SU-DHL-6 (cell line): Measurements from ENCODE around the gene PPIA.

Source experiments
- EZH2phosphoT487 ChIP-seq: fragments of 200-600 bp; sonication (generic), shearing (Covaris generic); conservative IDR thresholded peaks from 2 replicates; pipeline ENCODE4 v1.6.1; 2018; ENCODE audit warnings: mild to moderate bottlenecking, antibody characterized with exemption, low read length, moderate library complexity, mixed read lengths
- TF ChIP-seq, protein P1 (sequence below): fragments of 200-600 bp; sonication (generic); IDR thresholded peaks from one replicate; pipeline ENCODE4 v1.5.1; 2017; ENCODE audit warnings: antibody characterized with exemption, mild to moderate bottlenecking, low read length, moderate library complexity; ENCODE audit not compliant: insufficient read depth, poor library complexity, severe bottlenecking

DNA sequence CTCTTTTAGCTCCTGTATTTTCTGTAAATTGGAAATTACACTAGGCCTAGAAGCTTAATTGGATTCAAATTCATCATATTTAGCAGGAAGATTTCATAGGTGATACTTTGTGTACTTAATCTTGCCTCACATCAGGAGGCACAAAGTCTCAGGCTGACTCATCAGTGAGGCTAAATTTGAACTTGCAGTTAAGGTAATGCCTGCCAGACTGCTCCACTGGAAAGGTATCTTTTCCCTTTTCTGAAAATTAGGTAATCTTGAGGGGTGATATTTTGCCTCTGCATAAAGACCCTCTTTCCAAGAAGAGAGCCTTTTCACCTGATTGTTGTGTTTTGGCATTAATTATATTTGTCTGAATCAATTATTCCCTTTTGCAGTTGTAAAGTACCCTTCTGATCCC lies 14.6 kb downstream of the PPIA start:
- TF ChIP-seq, protein P1, sequence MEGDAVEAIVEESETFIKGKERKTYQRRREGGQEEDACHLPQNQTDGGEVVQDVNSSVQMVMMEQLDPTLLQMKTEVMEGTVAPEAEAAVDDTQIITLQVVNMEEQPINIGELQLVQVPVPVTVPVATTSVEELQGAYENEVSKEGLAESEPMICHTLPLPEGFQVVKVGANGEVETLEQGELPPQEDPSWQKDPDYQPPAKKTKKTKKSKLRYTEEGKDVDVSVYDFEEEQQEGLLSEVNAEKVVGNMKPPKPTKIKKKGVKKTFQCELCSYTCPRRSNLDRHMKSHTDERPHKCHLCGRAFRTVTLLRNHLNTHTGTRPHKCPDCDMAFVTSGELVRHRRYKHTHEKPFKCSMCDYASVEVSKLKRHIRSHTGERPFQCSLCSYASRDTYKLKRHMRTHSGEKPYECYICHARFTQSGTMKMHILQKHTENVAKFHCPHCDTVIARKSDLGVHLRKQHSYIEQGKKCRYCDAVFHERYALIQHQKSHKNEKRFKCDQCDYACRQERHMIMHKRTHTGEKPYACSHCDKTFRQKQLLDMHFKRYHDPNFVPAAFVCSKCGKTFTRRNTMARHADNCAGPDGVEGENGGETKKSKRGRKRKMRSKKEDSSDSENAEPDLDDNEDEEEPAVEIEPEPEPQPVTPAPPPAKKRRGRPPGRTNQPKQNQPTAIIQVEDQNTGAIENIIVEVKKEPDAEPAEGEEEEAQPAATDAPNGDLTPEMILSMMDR, result no peak
- no peak for TF ChIP-seq EZH2phosphoT487
